Activated CD4-positive, alpha-beta T cell treated with anti-CD3 and anti-CD28 coated beads, Interleukin-2, amount 10 ng/mL, durations not matched to agents 7 days and 5 days (primary cell): Measurements from ENCODE around the gene RUFY2. TPM values are rescaled to one million over a fixed set of nuclear protein-coding genes. Genes with fewer than 3 reads are reported as not detected.
"Not testable (repeated sequence)": the region's sequence is repeated elsewhere in the genome, so short reads cannot be mapped to it uniquely, and the experiment has no call there.

ENCODE experiments used
- CTCF ChIA-PET: fragments of 350-600 bp; sonication (Branson Sonifier 250); formaldehyde crosslinking; loops from one replicate; lab custom pipeline; 2021; ENCODE audit warnings: antibody characterized with exemption; lab: Charles Lee
- POLR2A ChIA-PET: fragments of 350-600 bp; sonication (Branson Sonifier 250); formaldehyde crosslinking; loops from one replicate; lab custom pipeline; 2021; ENCODE audit warnings: antibody characterized with exemption; lab: Charles Lee
- DNase-seq: peaks from one replicate; pipeline ENCODE4 v3.0.0-alpha.2; 2020
- H3K27ac Mint-ChIP-seq: one replicate; pipeline ENCODE4 v1.8.0; 2021; ENCODE audit warnings: mild to moderate bottlenecking, moderate library complexity, mixed read lengths
- H3K27me3 Mint-ChIP-seq: one replicate; pipeline ENCODE4 v1.8.0; 2021; ENCODE audit warnings: mixed read lengths
- H3K36me3 Mint-ChIP-seq: one replicate; pipeline ENCODE4 v1.8.0; 2021; ENCODE audit warnings: low read depth, mixed read lengths
- H3K4me1 Mint-ChIP-seq: one replicate; pipeline ENCODE4 v1.8.0; 2021; ENCODE audit warnings: mixed read lengths
- H3K4me3 Mint-ChIP-seq: one replicate; pipeline ENCODE4 v1.8.0; 2021; ENCODE audit warnings: mild to moderate bottlenecking, moderate library complexity, mixed read lengths
- H3K9me3 Mint-ChIP-seq: one replicate; pipeline ENCODE4 v1.8.0; 2021; ENCODE audit warnings: mixed read lengths
- total RNA-seq, 2 experiments: library from RNA; stranded (reverse); gene quantifications; one replicate each; pipeline ENCODE4 v1.2.3, GENCODE V29; 2021

Gene RUFY2
- total RNA-seq, 2 experiments from 2014 or later = 13.0 TPM

DNA sequence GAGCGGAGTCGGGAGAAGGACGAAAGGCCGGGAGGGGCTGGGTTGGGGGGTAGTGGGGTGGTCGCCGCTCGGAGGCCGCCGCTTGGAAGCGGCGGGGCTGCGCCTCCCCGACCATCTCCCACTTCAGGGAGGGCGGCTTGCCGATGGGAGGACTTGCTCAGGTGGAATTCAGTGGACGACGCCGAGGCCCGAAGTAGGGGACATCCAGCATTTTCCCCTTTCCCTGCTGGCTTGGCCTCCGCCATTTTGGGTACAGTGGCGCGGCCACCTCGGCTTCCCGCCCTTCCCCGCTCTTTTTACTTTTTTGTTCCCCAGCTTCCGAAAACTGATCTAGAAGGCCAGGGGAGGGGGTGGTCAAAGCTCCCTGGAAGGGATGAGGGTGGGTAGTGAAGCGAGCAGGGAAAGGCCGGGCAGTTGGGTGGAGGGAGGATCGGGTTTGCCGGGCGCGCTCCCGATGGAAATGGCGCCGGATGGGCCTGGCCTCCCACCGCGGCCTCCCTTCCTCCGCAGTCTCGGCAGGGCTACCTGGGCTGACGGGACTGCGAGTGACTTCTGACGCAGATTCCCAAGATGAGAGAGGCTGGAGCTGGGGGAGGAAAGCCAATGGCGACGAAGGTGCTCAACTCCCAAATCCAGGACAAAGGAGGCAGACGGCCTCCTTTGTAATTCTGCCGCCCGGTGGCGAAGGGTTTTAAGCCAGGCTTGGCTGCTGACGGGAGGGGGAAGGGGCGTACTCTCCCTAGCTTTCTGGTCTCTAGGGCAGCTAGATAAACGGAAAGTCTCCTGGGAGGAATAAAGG, 74.6 kb downstream of the RUFY2 start, which contains the start of gene PBLD:
TSS of gene PBLD (minus strand) at position 670 of the 799 bp plus-strand sequence. CDS start 26,084 bp downstream, outside the sequence.
- Mint-ChIP-seq H3K9me3 (no peaks in the 10 kb centered on the region), H3K4me1 (peaks cover 58% of the 10 kb centered on the region), H3K27me3 (no peaks in the 10 kb centered on the region), H3K4me3 (peak within 1 kb of the TSS; percentile 100), H3K27ac (peak within 1 kb of the TSS; percentile 100), H3K36me3 (peaks cover 40% of the 10 kb centered on the region)
- ChIA-PET CTCF (interaction anchor here (1.0 to 1.6 kb wide), 5 partner anchors 10 to 477 kb away, joined by 3 to 7 read pairs (median 3); partner anchors contain the start of gene RUFY2), POLR2A (interaction anchor here (0.6 to 1.0 kb wide), 3 partner anchors 13 to 74 kb away, joined by 3 to 11 read pairs (median 4); partner anchors contain the start of gene RUFY2)
- DNase-seq = peak; percentile 67

DNA sequence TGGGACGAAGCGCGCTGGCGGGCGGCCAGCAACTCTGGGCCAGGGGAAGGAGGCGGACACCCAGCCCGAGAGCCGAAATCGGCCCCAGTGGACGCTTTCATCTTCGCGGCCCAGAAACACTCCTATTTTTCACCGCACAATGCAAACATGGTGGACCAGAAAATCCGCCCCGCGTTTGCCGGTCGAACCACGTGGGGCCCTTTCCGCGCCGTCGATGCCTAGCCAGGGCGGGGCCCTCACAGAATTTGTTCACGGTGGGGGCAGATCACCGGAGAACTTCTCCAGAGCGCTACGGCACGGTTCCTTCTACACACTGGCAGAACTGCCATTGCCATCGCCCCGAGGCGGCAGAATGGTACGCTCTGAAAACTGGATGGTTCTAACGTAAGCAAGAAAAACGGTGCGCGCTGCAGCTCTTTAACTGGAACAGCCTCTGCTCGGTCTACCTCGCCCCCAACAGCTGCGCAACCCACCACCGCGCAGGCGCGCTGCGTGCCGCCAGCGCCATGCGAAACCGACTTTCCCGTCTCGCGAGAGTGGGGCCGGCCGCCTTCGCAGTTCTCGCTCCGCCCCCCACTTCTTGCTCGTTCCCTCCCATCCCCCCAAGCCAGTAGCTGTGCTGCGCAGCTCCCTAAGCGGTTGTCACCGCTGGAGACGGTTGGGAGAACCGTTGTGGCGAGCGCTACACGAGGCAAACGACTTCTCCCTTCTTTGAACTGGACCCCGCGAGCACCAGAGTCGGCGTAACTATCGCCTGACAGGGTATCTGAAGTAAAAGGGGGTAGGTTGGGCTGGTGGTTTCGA, 75.4 kb downstream of the RUFY2 start, which contains the start of gene HNRNPH3:
TSS of gene HNRNPH3 (plus strand) at position 610 of the 804 bp plus-strand sequence. CDS start 5,158 bp downstream, outside the sequence.
- Mint-ChIP-seq H3K27ac (peak within 1 kb of the TSS; percentile 100), H3K27me3 (no peaks in the 10 kb centered on the region), H3K9me3 (no peaks in the 10 kb centered on the region), H3K4me1 (peaks cover 51% of the 10 kb centered on the region), H3K36me3 (peaks cover 34% of the 10 kb centered on the region), H3K4me3 (peak within 1 kb of the TSS; percentile 100)
- ChIA-PET POLR2A (interaction anchor here (0.6 to 1.0 kb wide), 2 partner anchors 26 to 75 kb away, joined by 3 to 4 read pairs; partner anchors contain the start of gene RUFY2), CTCF (interaction anchor here (0.9 to 1.6 kb wide), 3 partner anchors 16 to 378 kb away, joined by 3 to 7 read pairs (median 3); no protein-coding TSS in a partner anchor)
- peak; percentile 99 for DNase-seq

DNA sequence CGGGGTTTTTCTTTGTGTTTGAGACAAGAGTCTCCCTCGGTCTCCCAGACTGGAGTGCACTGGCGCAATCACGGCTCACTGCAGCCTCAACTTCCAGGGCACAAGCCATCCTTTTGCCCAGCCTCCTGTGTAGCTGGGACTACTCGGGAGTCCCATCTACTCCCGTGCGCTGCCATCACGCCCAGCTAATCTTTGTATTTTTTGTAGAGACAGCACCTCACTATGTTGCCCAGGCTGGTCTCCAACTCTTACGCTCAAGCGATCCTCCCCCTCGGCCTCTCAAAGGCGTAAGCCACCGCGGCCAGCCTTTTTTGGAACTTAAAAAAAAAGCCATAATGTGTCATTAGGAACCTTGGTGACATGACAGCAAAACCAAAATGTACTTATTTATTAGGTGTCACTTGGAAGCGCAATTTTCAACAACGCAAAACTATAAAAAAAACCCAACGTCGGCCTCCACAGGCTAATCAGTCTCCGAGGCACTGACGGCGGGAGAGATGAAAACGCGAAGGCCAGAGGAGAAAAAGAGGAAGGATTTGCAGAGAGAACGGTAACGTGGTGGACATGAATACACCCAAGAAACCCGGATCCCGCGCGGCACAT, 76.1 kb downstream of the RUFY2 start:
- POLR2A ChIA-PET = no interaction called here

DNA sequence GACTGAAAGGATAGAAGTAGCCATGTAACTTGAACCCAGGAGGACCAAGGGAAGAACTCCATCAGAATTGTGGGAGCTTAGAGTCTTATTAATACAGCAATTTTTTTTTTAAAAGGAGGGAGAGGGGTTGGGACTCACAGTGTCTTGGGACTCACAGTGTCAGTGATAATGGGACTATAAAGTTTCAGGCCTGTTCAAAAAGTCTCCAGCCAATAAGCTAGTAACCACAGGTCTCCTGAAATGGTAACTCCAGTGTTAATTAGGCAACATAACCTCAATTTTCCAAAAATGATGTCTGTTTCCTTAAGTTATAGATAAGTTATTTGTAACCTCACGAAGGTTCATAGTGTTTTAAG, 77.6 kb downstream of the RUFY2 start:
- Mint-ChIP-seq H3K4me1 (peaks cover 31% of the 10 kb centered on the region), H3K9me3 (no peaks in the 10 kb centered on the region), H3K27ac (no peak overlapping the region), H3K4me3 (no peak overlapping the region), H3K36me3 (peaks cover 24% of the 10 kb centered on the region), H3K27me3 (no peaks in the 10 kb centered on the region)
- ChIA-PET CTCF (no interaction called here), POLR2A (no interaction called here)
- no peak for DNase-seq

More for the DNA sequence above, 76.1 kb downstream of the RUFY2 start:
- Mint-ChIP-seq H3K27me3 (no peaks in the 10 kb centered on the region), H3K4me3 (peak overlapping the region; percentile 100), H3K27ac (peak overlapping the region; percentile 100), H3K36me3 (peaks cover 29% of the 10 kb centered on the region), H3K9me3 (no peaks in the 10 kb centered on the region), H3K4me1 (peaks cover 45% of the 10 kb centered on the region)
- DNase-seq = peak; percentile 12
- CTCF ChIA-PET = interaction anchor here (0.9 to 1.6 kb wide), 2 partner anchors 17 to 378 kb away, joined by 3 to 7 read pairs; no protein-coding TSS in a partner anchor

DNA sequence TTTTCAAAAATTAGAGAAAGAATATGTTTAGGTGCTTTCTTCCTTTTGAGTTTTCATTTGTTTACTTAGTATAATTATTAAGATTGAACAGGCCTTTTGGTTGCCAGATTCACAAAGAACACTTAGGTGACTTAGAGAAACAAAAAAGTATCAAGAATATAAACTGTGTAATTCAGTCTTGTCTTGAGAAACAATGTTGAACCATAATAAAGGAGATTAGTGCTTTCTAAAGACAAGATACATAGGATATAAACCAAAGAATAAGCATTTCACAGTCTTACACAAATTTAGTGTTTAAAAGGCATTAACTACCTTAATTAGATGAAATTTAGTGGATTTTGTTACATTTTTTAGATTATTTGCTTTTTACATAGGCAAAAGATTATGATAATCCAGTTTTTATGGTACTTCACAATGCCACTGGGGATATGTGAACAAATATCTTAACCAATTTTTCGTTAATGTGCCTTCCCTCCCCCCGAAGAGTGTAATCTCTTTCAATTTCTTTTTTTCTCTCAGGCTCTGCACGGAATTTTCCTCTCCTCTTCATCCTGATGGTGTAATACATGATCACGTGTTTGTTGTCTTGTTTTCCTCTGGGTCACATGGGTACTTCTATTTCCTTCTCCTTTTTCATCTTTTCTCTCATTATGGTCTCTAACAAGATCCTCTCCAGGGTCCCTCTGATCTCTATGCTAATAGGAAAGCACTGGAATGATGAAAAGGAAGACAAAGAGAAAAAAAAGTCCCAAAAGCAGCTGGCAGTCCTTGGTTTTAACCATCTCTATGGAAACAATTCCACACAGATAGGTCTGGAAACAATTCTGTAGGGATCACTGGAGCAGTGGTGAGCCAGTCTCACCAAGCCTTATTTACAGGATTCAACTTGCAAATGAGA, 78.9 kb downstream of the RUFY2 start:
- H3K4me1 Mint-ChIP-seq = peaks cover 28% of the 10 kb centered on the region
- ChIA-PET CTCF (interaction anchor here (0.7 to 1.3 kb wide), 2 partner anchors 20 to 374 kb away, joined by 4 to 5 read pairs; no protein-coding TSS in a partner anchor), POLR2A (no interaction called here)
- no peaks in the 10 kb centered on the region for H3K9me3 Mint-ChIP-seq
- no peaks in the 10 kb centered on the region for H3K27me3 Mint-ChIP-seq
- H3K27ac Mint-ChIP-seq = peak overlapping the region; percentile 60
- peaks cover 14% of the 10 kb centered on the region for H3K36me3 Mint-ChIP-seq
- no peak for DNase-seq
- peak overlapping the region; percentile 25 for H3K4me3 Mint-ChIP-seq

GRCh38 chr10:68324396-68324795, 82.7 kb downstream of the RUFY2 start:
- H3K27ac Mint-ChIP-seq, DNase-seq, H3K4me3 Mint-ChIP-seq, H3K9me3 Mint-ChIP-seq, H3K27me3 Mint-ChIP-seq, POLR2A ChIA-PET, H3K36me3 Mint-ChIP-seq: not testable (repeated sequence)
- H3K4me1 Mint-ChIP-seq = peaks cover 12% of the 10 kb centered on the region
- CTCF ChIA-PET = interaction anchor here (1.1 kb wide), 1 partner anchor 71 kb away, joined by 3 read pairs; no protein-coding TSS in a partner anchor

GRCh38 chr10:68318331-68319059, 88.6 kb downstream of the RUFY2 start:
- POLR2A ChIA-PET = no interaction called here

GRCh38 chr10:68315582-68315981, 91.5 kb downstream of the RUFY2 start:
- Mint-ChIP-seq H3K4me3 (no peak overlapping the region), H3K9me3 (peaks cover 17% of the 10 kb centered on the region), H3K27me3 (no peaks in the 10 kb centered on the region), H3K27ac (no peak overlapping the region), H3K36me3 (peaks cover 10% of the 10 kb centered on the region), H3K4me1 (peaks cover 11% of the 10 kb centered on the region)
- DNase-seq = no peak
- POLR2A ChIA-PET = no interaction called here
- CTCF ChIA-PET = interaction anchor here (0.5 to 1.2 kb wide), 2 partner anchors 7 to 527 kb away, joined by 3 read pairs; no protein-coding TSS in a partner anchor

More at GRCh38 chr10:68318331-68319059, 88.6 kb downstream of the RUFY2 start:
- no peak for DNase-seq
- no peak overlapping the region for H3K27ac Mint-ChIP-seq
- H3K27me3 Mint-ChIP-seq = no peaks in the 10 kb centered on the region
- CTCF ChIA-PET = no interaction called here
- no peak overlapping the region for H3K4me3 Mint-ChIP-seq
- H3K4me1 Mint-ChIP-seq = peaks cover 9% of the 10 kb centered on the region
- peaks cover 10% of the 10 kb centered on the region for H3K36me3 Mint-ChIP-seq
- peaks cover 19% of the 10 kb centered on the region for H3K9me3 Mint-ChIP-seq

DNA sequence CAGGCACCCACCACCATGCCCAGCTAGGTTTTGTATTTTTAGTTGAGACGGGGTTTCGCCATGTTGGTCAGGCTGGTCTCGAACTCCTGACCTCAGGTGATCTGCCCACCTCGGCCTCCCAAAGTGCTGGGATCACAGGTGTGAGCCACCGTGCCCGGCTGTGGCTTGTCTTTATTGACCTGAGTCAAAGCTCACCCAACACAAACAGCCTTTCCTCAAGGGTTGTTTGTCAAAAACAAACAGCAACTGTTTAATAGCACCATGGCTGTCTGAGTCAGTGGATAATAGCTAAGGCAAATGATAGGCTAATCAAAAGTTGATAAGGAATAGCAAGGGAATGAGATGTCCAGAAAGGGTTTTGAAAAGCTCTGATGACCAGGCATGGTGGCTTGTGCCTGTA, 92.1 kb downstream of the RUFY2 start:
- H3K27me3 Mint-ChIP-seq, H3K4me3 Mint-ChIP-seq, H3K36me3 Mint-ChIP-seq, DNase-seq, H3K27ac Mint-ChIP-seq, POLR2A ChIA-PET: not testable (repeated sequence)
- Mint-ChIP-seq H3K4me1 (peaks cover 11% of the 10 kb centered on the region), H3K9me3 (peaks cover 17% of the 10 kb centered on the region)
- CTCF ChIA-PET = interaction anchor here (0.6 to 1.5 kb wide), 4 partner anchors 8 to 197 kb away, joined by 3 read pairs; no protein-coding TSS in a partner anchor

- peaks cover under 1% of the 10 kb centered on the region for H3K9me3 Mint-ChIP-seq
- H3K27ac Mint-ChIP-seq = no peak overlapping the region
- ChIA-PET POLR2A (no interaction called here), CTCF (interaction anchor here (1.3 kb wide), 1 partner anchor 8 kb away, joined by 3 read pairs; no protein-coding TSS in a partner anchor)
- H3K27me3 Mint-ChIP-seq = no peaks in the 10 kb centered on the region
- H3K4me3 Mint-ChIP-seq = no peak overlapping the region
- no peak for DNase-seq
- no peaks in the 10 kb centered on the region for H3K36me3 Mint-ChIP-seq
- H3K4me1 Mint-ChIP-seq = peaks cover 8% of the 10 kb centered on the region
Measured at GRCh38 chr10:68310531-68310930, 96.5 kb downstream of the RUFY2 start.

DNA sequence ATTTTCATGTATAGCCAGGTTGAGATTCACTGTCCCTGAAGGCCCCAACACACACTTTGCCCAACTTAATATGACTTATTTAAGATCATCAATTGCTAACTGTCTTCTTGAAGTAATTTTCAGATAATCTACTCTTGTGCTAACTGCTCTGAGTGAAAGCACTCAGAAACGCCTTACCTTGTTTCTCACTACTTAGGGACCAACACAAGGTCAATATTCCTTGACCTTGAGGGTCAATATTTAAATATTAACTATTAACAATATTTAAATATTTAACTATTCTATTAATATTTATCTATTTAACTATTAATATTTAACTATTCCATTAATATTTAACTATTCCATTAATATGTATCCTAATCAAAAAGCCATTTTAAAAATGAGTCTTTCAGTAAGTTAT, 101.2 kb downstream of the RUFY2 start:
- DNase-seq = no peak
- Mint-ChIP-seq H3K27ac (no peak overlapping the region), H3K4me1 (no peaks in the 10 kb centered on the region), H3K27me3 (no peaks in the 10 kb centered on the region), H3K4me3 (no peak overlapping the region), H3K9me3 (no peaks in the 10 kb centered on the region), H3K36me3 (no peaks in the 10 kb centered on the region)
- POLR2A ChIA-PET = interaction anchor here (0.6 kb wide), 2 partner anchors 20 to 26 kb away, joined by 3 to 6 read pairs; partner anchors contain the start of gene HNRNPH3
- CTCF ChIA-PET = no interaction called here
